CD4-positive, alpha-beta T cell treated with Interleukin-1 beta for 1 hour (primary cell): ENCODE measurements around the gene VCL.

Experiments used
- DNase-seq, 2 donors: peaks; one replicate each; pipeline ENCODE4 v3.0.0-alpha.2; 2020 to 2022

VCL gene

DNA sequence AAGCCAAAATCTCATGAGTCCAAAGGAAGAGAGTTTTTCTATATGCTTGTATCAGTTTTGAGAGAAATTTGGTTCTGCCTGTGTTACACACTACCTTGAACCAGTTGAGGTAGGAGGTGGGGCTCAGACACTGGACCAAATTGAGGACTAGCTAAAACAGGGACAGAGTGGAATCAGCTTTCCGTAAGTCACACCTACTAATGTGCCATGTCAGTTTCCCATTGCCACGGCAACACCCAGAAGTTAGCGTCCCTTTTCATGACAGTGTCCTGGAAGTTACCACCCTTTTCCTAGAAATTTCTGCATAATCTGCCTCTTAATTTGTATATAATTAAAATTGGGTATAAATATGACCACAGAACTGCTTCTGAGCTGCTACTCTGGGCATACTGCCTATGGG, 162.1 kb downstream of the VCL start:
- DNase-seq, result no peak

DNA sequence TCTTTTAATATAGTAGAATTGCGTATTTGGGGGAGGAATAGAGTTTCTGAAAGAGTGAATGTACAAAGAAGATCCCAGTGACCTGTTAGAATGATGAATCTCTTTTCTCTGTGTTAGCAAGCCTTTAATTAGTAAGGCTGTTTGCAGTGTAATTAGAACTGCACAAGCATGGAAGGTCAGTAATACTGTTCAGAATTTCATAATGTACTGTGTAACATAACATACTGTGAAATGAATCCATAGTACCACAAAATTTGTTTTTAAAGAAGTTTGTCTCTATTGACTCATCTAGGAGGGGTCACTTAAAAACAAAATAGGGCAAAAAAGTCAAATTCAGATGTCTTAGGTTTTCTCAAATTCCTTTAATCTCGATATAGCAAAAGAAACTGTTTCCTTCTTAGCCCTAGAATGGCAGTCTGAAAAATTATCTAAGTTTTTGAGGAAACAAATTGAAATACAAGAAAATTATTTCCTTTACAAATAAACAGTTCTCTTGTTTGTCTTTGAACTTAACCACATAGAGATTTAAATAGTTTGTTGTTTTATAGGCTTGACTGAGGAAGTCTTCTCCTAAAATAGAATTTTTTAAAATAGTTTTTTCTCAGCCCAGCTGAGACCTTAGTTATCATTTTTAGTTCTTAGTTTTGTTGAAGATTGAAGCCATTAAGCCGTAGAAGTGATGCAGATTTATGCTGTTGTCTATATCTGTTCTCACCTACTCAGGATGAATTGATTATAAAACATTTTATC, 165.6 kb downstream of the VCL start:
- DNase-seq, result no peak

- no peak for DNase-seq
Observed at GRCh38 chr10:74164716-74165529, 167.0 kb downstream of the VCL start.

GRCh38 chr10:74165530-74165901, 167.6 kb downstream of the VCL start:
- no peak for DNase-seq

DNA sequence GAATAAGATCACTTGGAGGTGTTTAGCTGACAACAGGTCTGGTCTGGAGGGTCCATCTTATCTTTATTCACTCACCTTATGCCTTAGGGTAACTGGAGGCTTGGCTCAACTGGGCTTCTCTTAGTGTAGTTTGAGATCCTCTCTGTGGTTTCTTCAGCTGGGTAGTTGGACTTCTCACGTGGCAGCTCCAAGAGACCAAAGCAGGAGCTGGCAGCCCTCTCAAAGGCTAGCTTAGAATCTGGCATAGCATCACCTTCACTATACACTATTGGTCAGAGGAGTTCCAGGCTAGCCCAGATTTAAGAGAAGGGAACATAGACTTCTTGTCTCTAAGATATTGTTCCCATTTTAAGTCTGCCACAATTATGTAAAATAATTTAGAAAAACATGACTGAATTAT, 169.5 kb downstream of the VCL start:
- no peak for DNase-seq
